HG03039 (cell line): Measurements from ENCODE around the gene GTSE1.

Experiments
- ATAC-seq: cut with Tn5 transposase; IDR thresholded peaks from one replicate; pipeline ENCODE4 v1.9.1; 2021; ENCODE audit warnings: mild to moderate bottlenecking, moderate library complexity; ENCODE audit not compliant: unreplicated experiment

The GTSE1 gene

DNA sequence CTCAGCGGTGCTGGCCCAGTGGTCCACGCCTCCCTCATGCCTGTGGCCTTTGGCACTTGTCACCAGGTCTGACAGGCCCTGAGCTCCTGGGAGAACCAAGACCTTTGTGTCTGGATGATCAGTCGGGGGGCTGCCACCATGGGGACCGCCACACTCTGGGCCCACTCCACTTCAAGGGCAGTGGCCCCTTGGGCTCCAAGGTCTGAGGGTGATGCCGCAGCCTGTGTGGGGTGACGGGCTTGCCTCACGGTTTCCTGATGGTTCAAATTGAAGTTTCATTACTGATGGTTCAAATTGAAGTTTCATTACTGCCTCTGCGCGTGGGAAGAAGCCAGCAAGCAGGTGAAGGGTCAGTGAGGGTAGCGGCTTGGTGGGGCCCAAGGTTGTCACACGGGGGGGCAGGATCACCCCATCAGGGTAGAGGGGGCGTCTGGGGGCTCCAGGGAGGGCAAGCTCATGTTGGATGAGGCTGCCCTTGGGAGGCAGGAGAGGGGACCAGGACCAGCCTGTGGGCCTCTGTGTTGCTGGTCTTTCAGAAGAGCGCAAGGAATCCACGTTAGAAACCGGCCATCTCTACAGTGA, 66.4 kb downstream of the GTSE1 start:
- no peak for ATAC-seq

DNA sequence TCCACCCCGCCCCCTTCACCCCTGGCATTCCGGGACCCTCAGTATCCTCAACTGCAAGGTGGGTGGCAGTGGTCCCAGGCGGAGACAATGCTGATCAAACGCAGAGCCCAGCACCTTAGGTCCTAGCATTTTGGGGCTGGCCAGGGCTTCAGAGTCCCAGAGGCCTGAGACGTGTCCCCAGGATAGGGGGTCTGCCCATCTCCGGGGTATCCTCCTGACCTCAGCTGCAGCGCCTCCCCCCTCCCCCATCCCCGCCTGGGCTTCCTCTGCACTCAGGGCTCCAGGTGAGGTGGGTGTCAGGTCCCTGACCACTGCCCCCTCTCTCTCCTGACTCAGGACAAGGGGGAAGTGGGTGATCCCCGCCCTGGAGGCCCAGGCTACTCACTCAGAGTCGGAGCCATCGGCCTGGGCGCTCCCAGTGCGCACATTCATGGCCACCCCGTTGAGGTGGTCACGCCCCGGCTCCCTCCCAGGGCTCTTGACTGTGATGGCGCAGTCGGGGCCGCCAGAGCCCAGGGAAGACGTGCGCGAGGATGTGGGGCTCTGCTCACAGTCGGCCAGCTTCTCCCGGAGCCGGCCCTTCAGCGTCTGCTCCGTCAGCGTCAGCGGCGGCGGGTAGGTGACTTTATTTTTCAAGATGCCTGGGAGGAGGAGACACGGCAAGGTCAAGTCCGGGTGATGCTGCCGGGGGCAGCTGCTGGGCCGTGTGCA, 67.1 kb downstream of the GTSE1 start:
- ATAC-seq: no peak

DNA sequence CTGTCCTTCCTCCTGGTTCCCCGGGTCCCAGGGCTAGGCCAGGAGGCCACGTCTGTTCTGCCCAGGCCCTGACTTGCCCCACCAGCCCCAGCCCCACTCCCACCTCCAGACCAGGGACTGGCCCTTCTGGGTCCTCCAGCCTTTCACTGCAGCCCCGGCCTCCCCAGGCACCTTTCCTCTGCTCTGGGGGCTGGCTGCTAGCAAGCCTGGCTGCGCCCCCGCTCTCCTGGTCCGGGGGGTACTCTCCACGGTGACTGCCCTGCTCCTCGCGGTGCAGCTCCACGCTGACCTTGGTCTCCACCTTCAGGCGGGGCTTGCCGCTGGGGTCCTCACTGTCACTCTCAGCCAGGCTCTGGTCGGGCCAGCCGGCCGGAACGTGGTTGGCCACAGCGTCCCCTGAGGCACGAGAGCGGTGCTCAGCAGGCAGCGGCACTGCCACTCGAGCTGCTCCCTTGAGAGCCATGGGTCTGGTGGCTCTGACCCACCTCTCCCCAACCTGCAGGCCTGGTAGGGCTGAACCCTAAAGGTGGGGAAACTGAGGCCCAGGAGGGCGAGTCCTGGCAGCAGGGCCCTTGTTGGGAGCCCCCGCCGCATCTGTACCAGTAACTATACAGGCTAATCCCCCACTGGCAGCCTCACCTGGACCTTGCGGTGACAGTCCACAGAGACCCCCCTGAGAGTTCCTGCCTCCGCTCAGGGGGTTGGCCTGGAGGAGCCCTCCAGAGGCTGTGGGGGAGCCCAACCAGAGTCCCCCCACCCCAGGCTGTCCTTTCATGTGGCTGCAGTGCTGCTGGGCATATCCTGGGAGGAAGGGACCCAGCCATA, 67.9 kb downstream of the GTSE1 start:
- ATAC-seq: no peak

DNA sequence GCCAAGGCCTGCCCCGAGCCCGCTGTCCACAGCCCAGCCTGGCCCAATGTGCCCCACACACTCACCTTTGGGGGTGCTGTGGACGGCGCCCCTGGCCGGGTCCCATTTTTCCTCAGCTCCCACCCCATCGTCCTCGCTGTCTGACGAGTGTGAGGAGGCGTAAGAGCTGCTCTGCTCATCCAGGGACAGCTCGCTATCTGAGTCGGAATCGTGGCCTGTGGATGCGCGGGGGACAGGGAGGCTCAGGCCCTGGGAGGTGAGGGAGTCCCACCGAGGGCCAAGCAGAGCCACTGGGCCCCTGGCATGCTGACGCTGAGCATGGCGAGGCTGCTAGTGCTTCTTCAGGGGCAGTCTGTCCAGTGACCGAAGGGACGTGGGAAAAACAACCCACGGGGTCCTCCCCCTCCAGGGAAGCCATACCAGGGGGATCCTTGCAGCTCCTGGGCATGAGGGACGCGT, 68.5 kb downstream of the GTSE1 start:
- ATAC-seq: no peak

DNA sequence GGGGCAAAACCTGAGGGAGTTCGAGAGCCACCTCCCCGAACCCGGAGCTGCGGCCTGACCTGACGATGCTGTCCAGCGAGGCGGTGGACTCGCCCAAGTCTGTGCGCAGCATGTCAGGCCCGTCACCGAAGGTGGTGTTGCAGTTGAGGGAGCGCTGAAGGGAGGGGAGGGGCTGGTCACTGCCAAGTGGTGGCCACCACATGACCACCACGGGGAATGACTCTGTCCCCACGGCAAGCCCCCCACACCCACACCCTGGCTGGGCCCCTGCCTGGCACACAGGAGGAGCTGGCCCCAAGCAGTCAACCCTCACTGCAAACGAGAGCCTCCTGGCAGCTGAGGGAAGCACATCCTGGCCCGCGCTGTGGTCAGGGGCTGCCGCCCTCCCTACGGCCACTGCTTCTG, 69.7 kb downstream of the GTSE1 start:
- no peak for ATAC-seq

DNA sequence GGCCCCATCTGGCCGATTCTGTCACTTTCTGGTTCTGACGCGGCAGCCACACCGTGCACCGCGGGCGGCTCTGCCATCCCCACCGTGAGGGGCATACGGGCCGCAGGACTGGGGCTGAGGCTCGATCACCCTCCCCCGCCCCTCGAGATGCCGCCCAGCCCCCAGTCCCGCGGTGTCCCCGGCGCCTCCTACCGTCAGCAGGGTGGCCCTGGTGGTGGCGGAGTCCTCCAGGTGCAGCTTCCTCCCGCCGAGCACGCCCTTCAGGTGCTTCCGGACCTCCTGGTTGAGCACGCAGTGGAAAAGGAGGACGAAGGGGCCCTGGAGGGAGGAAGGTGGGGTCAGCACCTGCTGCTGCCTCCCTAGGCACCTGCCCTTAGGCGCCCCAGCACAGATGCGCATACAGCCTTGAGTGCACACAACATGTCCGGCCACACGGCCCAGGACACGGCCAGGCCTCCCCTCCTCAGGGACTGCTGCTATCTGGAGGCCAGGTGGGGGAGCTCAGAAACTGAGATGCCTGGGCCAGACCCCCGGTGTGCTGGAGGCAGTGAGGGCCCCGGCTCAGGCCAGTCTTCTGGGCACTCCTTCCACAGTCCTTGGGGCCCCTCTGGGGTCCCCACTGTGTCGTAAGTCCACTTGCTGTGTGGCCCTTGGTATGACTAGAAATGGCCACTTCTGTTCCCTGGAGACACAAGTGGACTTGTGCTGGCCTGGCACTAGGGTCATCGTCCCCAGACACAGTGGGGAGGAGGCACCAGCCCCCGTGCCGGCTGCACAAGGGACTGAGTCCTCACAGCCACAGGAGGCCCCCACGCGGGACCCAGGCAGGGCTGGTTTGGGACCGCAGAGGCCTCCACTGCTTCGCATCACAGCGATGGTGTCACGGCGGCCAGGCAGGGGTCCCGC, 70.4 kb downstream of the GTSE1 start:
- ATAC-seq: no peak

DNA sequence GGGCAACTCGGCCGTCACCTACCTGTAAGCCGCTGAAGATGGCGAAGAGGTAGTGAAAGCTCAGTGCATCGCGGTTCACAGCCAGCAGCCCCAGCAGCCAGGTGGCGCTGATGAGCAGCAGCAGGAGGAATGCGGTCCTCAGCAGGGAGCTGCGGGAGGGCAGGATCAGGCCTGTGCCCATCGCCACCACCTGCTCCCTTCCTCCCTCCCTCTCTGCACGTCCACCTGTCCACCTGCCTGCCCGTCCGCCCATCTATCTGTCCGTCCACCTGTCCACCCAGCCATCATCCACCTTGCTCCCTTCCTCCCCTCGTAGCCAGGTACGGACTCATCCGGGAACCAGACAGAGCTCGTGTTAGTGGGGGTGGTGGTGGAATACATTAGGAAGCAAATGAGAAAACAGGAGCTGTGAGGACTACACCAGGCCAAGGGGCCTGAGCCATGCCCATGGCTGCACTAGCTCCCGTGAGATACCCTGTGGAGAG, 71.1 kb downstream of the GTSE1 start:
- ATAC-seq: no peak

DNA sequence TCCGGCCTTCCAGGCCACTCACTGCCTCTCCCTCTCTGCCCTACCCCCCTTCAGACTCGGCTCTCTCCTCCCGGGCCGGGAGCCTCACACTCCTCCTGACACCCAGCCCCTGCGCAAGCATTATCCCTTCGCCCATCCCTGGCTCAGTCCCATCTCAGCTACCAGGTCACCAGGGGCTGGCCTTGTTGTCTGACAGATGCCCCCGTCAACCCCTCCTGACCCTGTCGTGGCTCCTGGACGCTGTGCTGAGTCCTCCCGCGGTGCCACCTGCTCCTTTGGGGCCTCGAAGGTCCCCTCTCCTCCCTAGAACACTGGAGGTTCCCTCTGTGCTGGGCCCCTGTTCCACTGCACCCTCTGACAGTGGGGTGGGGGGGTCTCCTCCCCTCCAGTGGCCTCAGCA, 71.8 kb downstream of the GTSE1 start:
- ATAC-seq: no peak

DNA sequence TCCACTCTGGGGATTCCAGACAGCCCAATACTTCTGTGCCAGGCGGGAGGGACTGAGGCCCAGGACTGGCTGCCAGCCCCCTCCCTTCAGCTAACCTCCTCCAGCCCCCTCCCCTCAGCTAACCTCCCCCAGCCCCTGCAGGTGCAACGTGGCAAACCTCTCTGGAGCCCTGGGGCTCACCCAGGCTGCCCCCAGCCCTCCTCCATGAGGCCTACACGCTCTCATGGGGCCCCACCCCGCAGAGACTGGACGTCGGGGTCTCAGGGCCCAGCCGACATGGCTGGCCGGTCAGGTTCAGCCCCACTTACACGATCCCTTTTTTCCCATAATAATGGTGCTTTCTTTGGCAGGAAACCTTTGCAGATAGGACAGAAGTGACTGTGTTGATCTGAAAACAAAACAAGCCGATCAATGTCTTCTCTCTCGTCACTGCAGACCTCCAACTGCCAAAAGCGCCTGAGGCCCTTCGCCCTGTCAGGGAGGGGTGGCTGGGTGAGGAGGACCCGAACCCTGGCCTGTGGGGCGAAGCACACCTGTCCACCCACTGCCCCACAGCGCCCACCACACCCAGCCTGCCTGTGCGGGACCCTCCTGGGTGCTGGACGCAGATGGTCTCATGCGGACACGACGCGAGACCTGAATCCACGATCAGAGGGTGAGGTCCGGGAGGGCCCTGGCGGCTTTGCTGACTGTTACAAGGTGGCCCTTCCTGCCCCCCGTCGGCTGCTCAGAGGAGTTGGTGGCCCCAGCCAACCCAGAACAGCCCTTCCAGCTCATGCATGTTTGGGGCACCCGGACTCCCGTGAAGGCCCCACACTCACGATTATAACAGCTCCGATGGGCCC, 72.4 kb downstream of the GTSE1 start:
- no peak for ATAC-seq

DNA sequence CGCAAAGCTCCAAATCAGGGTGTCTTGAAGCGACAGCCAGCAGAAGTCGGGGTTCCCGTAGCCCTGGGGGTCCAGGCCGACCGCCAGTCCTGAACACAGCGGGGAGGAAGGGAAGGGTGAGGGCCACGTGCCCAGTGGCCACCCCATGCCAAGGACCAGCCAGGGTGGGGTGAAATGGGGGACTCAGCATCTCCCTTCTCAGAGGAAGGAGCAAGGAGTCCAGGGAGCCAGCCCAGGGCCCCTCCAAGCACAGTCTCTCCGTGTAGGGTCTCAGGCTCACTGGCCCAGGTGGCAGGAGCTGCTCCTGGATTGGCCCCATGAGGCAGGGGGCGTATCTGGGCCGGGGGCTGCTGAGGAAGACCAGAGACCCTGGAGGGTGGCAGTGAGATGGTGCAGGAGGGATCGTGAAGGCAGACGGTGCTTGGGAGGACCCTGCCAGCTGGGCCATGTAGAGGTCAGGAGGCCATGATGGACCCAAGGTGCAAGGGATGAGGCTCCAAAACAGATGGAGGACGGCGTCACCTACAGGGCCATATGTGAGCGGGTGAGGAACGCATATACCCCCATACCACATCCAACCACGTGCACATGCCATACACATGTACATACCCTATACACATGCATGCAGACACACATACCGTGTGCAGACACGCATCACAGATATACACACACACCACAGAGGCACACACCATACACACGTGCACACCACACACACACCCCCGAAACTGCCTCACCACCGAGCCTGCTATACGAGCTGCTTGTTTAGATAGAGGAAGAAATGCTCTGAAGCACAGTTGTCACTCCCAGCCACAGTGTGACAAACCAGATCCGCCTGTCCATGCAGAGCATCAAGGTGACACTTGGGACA, 73.3 kb downstream of the GTSE1 start:
- no peak for ATAC-seq

DNA sequence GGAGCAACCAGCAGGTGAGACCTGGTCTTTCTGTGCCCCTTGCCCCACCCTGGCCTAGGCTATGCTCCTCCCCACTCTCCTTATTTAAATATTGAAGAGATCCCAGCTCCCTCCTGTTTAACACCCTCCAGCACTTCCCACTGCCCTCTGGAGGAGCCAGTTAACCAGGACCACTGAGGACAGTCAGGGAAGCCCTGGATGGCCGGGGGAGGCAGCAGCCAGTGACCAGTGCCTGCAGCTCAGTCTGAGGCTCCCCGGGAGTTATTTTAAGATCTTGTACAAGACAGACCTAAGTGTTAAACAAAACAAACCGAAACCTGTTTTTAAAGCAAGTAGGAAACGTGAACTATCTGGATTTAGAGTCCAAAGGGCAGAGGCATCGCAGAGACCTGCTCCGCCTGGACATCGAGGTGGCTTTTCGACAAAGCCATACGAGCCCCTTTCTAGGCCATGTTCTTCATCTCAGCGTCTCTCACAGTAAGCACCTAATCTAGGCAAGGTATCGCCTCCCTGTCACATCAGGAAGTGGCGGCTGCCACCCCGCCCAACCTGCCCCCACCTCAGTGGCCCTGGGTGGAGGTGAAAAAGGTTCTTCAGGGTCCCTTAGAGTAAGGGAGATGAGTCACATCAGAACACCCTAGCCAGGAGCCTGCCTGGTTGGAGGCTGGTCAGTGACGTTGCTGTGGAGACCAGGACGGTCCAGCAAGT, 74.1 kb downstream of the GTSE1 start:
- ATAC-seq: no peak

DNA sequence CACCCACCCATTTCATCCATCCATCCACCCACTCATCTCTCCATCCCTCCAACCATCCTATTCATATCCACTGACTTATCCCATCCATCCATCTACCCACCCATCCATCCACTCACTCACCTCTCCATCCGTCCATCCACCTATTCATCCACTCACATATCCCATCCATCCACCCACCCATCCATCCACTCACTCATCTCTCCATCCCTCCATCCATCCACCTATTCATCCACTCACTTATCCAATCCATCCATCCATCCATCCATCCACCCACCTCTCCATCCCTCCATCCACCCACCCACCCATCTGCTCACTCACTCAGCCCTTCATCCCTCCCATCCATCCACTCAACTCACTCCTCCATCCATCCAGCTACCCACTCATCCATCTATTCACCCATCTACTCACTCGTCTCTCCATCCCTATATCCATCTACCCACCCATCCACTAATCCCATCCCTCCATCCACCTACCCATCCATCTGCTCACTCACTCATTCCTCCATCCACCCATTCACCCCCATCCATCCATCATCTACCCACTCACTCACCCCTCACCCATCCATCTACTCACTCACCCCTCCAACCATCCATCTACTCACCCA, 75.1 kb downstream of the GTSE1 start:
- no peak for ATAC-seq

DNA sequence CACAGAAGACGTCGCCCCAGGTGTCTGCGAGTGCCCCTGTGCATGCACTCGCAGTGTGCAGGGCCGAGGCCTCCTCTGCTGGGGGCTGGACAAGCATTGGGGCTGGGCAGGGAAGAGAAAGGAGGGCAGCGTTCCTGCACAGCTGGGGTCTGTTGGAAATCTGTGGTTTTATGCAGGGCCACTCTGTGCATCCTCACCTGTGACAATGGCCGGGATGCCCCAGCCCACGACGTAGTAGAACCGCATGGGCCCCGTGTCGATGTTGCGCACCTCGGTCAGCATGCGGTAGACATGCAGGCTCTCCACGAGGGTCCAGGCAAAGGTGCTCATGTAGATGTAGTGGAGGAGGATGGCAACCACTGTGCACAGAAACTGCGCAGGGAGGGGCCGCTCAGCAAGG, 76.0 kb downstream of the GTSE1 start:
- ATAC-seq: no peak

DNA sequence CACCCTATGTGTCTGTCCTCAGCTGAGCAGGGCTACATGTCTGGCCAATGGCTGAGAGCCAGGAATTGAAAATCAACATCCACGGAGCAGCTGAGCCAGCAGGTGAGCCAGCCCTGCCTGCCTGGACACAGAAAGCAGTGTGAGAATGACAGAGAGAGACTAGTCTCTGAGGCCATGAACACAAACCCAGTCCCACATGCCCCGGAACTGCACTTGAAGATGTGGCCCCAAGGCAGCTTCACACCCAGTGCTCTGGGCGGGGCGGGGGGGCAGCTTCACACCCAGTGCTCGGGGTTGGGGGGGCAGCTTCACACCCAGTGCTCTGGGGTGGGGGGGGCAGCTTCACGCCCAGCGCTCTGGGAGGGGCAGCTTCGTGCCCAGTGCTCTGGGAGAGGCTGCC, 76.5 kb downstream of the GTSE1 start:
- ATAC-seq: no peak

DNA sequence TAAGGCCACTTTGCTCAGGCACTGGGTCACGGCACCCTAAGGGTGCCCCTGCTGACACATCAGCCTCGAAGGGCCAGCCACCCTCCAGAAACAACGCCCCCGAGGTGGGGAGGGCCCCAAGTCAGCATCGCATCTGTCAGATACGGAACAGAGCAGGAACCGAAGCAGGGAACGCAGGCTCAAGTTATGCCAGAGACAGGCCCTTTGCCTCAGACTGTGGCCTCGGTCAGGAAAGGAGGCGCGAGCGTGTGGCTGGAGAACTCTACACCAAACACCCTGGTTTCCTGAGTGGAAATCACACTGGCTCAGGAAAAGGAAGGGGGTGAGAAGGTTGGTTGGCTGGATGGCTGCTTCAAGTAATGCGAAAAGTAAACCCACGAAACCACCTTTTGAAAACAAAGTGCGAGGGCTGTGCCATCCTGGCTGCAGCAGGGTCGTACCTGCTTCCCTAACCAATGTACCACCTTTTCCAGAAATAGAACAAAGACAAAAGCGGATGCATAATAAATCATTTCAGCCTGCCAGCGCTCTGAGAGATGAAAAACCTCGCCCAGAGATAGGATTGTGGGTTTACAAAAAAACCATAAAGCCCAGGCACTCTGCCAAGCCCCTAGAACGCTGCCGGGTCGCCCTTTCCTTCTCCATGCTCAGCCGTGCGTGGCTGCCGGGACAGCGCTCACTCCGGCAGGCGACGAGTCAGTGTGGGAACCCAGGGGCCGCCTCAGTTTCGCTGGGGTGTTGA, 77.4 kb downstream of the GTSE1 start:
- ATAC-seq: no peak

DNA sequence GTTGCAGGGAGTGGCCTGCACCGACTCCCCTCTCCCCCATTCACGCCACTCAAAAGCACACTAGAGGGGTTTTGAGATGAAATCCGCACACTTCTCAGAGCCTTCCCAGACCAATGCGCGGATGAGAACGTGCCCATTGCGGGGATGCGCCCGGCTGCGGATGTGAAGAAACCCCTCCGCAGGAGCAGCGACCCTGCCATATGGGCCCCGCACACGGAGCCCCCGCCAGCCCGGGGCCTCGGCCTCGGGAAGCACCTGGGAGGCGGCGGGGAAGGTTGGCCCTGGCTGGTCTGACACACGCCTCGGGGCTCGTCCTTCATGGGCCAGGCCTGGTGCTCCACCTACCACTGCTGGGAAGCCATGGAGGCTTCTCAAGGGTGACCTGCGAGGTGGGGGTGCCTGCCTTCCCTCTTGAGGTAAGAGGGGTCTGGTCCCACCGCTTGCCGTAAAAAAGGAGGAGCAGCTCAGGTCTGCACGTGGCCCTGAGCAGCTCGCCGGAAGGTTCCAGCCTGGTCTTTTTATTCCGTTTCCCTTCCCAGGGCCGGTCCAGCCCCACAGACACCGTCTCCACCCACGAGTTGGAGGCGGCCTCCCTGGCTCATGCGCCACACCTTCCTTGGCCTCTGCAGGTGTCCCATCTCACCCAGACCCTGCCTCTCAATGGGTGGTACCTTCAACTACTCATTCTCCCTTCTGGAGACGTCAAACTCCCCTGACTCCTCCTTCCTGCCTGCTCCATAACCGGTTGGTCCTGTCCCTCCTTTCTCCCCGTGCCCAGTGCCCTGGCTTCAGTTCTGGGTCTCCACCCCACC, 78.2 kb downstream of the GTSE1 start:
- ATAC-seq: no peak
